NB4 (cell line): ENCODE measurements around the gene OPRD1.

Source experiments
- CTCF ChIP-seq: IDR thresholded peaks from one replicate; pipeline ENCODE4 v1.5.1; 2012; ENCODE audit warnings: low read depth, low read length
- POLR2A ChIP-seq: IDR thresholded peaks from 2 replicates; pipeline ENCODE4 v1.6.1; 2011; ENCODE audit warnings: mild to moderate bottlenecking; ENCODE audit not compliant: insufficient read length; ENCODE audit errors: extremely low read depth

DNA sequence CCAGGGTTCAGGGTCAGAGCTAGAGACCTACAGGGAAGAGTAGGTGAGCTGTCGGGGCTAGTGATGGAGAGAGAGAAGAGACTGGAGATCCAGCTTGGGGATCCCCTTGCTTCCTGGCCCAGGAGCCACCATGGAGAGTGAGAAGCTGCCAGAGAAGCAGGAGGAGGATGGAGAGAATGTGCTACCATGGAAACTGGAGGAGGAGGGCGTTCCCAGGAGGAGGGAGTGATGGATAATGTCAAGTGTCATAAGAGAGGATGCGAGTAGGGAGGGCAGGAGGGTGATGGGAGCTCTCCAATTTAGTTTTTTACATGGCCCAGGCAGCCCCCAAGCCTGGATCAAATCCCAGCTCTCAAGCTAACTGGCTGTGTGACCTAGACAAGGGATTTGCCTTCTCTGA is 55.9 kb downstream of the OPRD1 start:
- no peak for TF ChIP-seq POLR2A
- TF ChIP-seq CTCF: no peak
